GM12872 (cell line): ENCODE results near the gene KRTAP5-9.
"Not testable (repeated sequence)": the region's sequence is repeated elsewhere in the genome, so short reads cannot be mapped to it uniquely, and the experiment has no call there.

Experiments
- TF ChIP-seq, protein P1 (sequence below): IDR thresholded peaks from 3 replicates; pipeline ENCODE4 v1.5.1; 2011; ENCODE audit warnings: low read depth, mild to moderate bottlenecking, low read length, moderate library complexity; ENCODE audit not compliant: insufficient read depth

Gene KRTAP5-9

DNA sequence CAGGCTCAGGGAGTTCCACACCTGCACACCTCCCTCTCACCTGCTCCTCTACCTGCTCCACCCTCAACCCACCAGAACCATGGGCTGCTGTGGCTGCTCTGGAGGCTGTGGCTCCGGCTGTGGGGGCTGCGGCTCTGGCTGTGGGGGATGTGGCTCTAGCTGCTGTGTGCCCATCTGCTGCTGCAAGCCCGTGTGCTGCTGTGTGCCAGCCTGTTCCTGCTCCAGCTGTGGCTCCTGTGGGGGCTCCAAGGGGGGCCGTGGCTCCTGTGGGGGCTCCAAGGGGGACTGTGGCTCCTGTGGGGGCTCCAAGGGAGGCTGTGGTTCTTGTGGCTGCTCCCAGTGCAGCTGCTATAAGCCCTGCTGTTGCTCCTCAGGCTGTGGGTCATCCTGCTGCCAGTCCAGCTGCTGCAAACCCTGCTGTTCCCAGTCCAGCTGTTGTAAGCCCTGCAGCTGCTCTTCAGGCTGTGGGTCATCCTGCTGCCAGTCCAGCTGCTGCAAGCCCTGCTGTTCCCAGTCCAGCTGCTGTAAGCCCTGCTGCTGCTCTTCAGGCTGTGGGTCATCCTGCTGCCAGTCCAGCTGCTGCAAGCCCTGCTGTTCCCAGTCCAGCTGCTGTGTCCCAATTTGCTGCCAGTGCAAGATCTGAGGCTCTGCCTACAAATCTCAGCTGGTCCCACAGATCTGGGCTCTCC is 10.1 kb upstream of the KRTAP5-9 start, which contains the start of gene KRTAP5-8:
Gene KRTAP5-8, plus strand, starts transcription at position 49 of the 689 bp plus-strand sequence. Its CDS starts 31 bp downstream, at position 80.
- TF ChIP-seq, protein P1, sequence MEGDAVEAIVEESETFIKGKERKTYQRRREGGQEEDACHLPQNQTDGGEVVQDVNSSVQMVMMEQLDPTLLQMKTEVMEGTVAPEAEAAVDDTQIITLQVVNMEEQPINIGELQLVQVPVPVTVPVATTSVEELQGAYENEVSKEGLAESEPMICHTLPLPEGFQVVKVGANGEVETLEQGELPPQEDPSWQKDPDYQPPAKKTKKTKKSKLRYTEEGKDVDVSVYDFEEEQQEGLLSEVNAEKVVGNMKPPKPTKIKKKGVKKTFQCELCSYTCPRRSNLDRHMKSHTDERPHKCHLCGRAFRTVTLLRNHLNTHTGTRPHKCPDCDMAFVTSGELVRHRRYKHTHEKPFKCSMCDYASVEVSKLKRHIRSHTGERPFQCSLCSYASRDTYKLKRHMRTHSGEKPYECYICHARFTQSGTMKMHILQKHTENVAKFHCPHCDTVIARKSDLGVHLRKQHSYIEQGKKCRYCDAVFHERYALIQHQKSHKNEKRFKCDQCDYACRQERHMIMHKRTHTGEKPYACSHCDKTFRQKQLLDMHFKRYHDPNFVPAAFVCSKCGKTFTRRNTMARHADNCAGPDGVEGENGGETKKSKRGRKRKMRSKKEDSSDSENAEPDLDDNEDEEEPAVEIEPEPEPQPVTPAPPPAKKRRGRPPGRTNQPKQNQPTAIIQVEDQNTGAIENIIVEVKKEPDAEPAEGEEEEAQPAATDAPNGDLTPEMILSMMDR = not testable (repeated sequence)

DNA sequence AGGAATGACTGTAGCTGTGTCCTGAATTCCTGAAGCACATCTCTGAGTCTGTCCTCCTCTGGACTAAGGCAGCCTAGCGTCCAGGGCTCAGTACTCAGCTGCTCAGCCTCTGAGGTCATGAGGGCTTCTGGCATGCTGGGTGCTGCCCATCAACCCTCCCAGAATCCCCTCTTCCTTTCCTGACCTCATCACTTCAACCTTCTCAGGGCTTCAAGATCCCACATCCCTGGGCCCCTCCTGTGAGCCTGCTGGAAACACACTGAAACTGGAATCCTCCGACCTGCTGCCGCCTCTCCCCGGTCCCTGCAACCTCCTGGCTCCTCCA is 9.6 kb upstream of the KRTAP5-9 start:
- TF ChIP-seq, protein P1 = no peak

DNA sequence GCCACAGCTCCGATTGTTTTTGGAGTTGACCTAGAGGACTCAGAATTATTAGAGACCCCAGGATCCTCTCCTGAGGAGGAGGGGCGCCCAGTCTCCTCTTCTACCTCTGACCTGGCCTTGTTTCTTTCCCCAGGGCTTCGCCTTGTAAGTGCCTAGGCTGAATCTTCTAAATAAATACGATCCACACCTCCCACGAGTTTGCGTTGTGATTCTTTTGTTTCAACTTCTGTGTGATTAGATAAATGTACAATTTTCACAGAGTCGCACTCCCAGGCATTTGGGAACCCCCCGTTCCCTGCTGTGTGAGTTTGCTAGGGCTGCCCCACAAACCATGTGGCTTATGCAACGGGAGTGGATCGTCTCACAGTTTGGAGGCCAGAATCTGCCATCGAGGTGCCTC is 9.2 kb upstream of the KRTAP5-9 start:
- TF ChIP-seq, protein P1 = no peak

DNA sequence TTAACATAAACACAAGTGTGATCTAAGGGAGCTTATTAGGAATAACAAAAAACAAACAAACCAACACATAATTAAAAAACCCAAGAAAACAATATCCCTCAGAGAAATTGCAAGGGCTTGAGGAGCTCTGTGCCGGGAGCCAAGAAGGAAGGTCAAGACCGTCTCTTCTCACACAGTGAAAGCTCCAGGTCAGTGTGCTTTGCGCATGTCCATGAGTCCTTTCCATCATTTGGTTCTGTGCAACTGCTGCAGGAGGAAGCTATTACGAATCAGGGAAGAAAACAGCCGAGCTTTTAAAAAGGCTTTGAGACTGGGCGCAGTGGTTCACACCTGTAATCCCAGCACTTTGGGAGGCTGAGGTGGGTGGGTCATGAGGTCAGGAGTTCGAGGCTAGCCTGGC is 5.8 kb upstream of the KRTAP5-9 start:
- TF ChIP-seq, protein P1 = no peak

DNA sequence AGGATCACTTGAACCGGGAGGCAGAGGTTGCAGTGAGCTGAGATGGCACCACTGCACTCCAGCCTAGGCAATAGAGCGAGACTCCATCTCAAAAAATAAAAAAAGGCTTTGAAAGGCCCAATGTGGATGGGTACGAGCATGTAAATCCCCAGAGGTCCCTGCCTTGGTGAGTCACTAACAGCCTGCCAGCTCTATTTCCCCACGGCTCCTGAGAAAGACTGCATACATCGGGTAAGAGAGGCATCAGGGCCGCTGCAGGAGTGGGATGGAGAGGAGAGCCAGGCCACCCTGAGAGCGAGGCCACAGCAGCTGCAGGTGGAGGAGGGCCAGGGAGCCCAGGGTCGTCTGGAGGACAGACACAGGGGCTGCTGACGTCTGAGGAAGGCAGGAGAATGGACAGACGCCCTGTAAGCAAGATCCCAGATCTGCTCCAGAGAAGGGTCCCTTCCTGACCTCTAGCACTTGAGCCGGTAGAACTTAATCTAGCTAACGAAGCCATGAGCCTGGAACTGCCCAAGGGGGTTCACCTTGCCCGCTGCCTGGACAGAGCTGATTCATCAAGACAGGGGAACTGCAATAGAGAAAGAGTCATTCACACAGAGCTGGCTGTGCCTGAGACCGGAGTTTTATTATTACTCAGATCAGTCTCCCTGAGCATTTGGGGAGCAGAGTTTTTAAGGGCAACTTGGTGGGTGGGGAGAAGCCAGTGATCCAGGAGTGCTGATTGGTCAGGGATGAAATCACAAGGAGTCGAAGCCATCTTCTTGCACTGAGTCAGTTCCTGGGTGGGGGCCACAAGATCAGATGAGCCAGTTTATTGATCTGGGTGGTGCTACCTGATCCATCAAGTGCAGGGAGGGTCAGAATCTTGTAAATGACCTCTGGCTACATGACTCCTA is 5.1 kb upstream of the KRTAP5-9 start:
- TF ChIP-seq, protein P1 = no peak

DNA sequence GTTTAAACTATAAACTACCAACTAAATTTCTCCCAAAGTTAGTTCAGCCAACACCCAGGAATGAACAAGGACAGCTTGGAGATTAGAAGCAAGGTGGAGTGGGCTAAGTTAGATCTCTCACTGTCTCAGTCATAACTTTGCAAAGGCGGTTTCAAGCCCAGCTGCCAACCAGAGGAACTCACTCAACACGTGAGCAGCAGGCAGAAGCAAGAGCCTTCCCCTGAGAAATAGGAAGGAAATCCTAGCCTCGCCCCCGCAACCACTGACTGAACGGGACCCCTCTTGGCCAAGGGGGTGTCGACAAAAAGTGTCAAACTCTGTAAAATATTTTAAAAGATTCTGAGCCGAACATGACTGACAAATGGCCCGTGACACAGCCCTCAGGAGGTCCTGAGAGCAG is 4.4 kb upstream of the KRTAP5-9 start:
- TF ChIP-seq, protein P1 = no peak

DNA sequence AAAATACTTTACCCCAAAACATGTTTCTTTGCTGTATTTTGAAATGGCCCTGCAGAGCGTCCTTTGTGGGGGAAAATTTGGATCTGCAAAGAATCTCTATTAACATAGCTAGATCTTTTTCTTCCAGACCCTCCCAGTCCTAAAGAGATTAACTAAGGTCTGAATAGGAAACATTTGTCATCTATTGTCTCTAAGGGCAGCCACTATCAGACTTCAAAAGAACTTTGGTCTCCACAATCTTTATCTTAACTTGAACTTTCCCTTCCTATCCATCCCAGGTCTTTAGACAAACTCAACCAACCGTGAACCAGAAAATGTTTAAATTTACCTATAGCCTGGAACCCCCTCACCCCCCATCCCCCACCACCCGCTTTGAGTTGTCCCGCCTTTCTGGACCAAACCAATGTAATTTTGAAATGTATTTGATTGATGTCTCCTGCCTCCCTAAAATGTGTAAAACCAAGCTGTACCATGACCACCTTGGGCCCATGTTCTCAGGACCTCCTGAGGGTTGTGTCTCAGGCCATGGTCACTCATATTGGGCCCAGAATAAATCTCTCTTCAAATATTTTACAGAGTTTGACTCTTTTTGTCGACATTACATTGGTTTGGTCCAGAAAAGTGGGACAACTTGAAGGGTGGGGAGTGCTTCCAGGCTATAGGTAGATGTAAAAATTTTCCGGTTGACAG is 3.5 kb upstream of the KRTAP5-9 start:
- TF ChIP-seq, protein P1 = no peak
